ENCODE measurements around the gene SLC22A3.

- no peak for TF ChIP-seq EZH2 (IDR thresholded peaks at IDR 0.05)
- TF ChIP-seq POLR2AphosphoS5 (IDR thresholded peaks at IDR 0.05; ENCODE audit: borderline replicate concordance, low read depth, low read length): no peak
- TF ChIP-seq FOXP2 (optimal IDR thresholded peaks at IDR 0.05; ENCODE audit: control extremely low read depth, extremely low read length, insufficient read depth): no peak
These were observed 28.9 kb upstream of the SLC22A3 start for GRCh38 chr6:160319246-160319645.

Measured in SK-N-MC (cell line).